Urinary bladder (tissue), 4 donors: ENCODE data around the gene ATXN1. TPM values are rescaled to one million over a fixed set of nuclear protein-coding genes. Genes with fewer than 3 reads are reported as not detected.

Experiments
- DNase-seq: peaks from one replicate; pipeline ENCODE4 v3.0.0-alpha.2; 2015; ENCODE audit errors: extremely low spot score
- H3K27ac ChIP-seq: one replicate; pipeline ENCODE4 v1.5.1; 2013; ENCODE audit warnings: low read depth, mild to moderate bottlenecking, moderate library complexity
- H3K36me3 ChIP-seq: one replicate; pipeline ENCODE4 v1.6.1; 2013; ENCODE audit warnings: mild to moderate bottlenecking, moderate library complexity; ENCODE audit not compliant: insufficient read depth
- H3K4me1 ChIP-seq: one replicate; pipeline ENCODE4 v1.6.1; 2013; ENCODE audit warnings: mild to moderate bottlenecking, moderate library complexity; ENCODE audit not compliant: insufficient read depth
- H3K4me3 ChIP-seq: one replicate; pipeline ENCODE4 v1.5.1; 2013; ENCODE audit warnings: low read depth, low read length
- WGBS: extraction: QIAGEN DNeasy Blood & Tissue Kit; methylation state at CpG from one replicate; pipeline ENCODE4 v1.1.7; 2013; 5-methylcytosine and 5-hydroxymethylcytosine counted together
- polyA plus RNA-seq: library from polyadenylated mRNA; stranded (reverse); fragments of 200-250 nt; gene quantifications from one replicate; pipeline ENCODE4 v1.2.3, GENCODE V29; 2013
- total RNA-seq: library from RNA; depleted of rRNA; stranded (reverse); fragments of >200 nt; gene quantifications from one replicate; pipeline ENCODE4 v1.2.3, GENCODE V29; 2014
- donor health status: healthy with polysubstance abuse.
- donor health status: healthy.

Gene ATXN1
- total and polyA plus RNA-seq, 2 donors = 15.8 to 137 TPM

DNA sequence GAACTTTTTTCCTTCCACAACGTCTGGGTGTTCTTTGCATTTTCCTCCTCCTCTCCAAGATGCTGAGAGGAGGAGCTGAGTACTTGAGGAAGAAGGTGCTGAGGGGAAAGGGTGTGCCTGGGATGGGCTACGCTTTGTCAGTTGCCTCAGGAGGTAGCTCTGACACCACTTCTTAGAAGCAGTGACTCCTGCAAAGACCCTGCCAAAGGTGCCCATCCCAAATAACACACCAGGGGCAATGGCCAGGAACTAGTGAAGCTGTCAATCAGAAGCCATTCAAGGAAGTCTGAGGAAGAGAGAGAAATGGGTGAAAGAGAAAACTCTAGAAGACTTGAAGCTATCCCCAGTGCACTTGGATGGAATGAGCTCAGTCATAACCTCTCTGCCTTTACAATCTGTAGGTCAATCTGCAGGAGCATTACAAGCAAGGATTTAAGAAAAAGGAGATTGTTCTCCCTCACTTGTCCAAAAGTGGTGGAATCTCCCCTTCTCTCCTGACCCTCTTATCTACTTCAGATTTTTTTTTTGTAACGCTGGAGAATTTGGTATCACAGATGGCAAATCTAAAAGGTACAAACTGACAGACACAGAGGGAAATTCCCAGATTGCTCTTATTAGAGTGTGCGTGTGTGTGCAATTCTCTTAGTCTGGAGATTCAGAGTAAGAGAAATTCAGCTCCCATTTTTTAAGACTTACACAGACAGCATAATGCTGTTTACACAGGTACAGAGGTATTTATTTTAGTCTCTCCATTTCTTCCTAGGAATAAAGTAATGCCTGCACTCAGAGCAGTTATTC is 280.3 kb downstream of the ATXN1 start:
- no peak for DNase-seq
- no peak overlapping the region for H3K4me3 ChIP-seq
- no peaks in the 10 kb centered on the region for H3K4me1 ChIP-seq
- WGBS = 56% methylated on average over 4 of the region's 4 CpGs
- H3K27ac ChIP-seq = no peak overlapping the region
- H3K36me3 ChIP-seq = peaks cover 3% of the 10 kb centered on the region

DNA sequence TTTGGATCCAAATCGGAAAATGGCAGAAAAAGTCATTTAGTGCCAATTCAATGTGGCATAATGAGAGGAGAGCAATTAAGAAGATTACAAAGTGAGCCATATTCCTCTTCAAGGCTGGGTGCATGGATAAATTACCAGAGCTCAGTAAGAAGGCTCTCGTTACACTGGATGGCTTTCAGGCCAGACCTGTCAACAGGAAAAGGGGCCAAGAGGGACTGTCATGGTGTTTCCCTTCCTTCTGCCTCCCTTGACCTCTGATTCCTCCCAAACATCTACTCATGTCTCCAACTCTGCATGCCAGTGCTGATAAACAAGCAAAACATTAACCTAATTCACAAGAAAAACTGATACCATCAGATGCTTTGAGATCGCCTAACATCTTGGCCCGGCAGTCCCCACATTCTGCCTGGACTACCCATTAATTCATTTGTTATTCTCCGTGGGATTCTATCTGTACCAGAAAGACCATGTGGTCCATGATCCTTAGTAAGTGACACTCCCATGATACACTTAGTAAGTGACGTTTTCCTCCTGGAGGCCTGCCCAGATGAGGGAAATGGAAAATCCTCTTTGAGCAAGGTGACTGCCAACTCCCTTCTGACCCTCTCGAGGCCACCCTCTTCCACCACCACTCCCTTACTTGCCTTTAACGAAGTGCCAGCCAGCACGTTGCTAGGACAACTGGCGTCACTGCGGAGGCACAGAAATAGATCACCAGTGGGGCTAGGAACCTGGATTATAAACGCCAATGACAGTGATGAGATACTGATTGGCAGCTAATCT is 283.7 kb downstream of the ATXN1 start:
- WGBS = 79% methylated on average over 12 of the region's 12 CpGs
- H3K4me1 ChIP-seq = no peaks in the 10 kb centered on the region
- H3K27ac ChIP-seq = no peak overlapping the region
- no peak overlapping the region for H3K4me3 ChIP-seq
- DNase-seq = no peak
- no peaks in the 10 kb centered on the region for H3K36me3 ChIP-seq

DNA sequence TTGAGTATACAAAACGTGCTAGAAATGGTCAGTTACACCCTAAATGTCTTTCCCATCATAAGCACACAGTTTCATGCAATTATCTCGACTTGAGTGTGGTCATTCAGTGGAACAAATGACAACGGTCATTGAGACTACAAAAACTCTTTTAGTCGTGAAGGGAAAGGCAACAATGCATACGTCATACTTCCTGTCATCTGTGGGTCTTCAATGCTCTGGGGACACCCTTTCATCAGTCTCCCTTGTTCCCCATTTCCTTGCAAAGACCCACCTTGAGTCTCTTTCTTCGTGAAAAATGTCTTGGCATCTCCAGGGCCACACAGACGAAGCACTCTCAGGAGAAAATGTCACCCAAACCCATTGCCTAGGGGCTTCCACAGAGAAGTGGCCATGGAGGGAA is 284.4 kb downstream of the ATXN1 start:
- Histone ChIP-seq H3K27ac (no peak overlapping the region), H3K4me1 (no peaks in the 10 kb centered on the region), H3K4me3 (no peak overlapping the region), H3K36me3 (no peaks in the 10 kb centered on the region)
- no peak for DNase-seq
- 88% methylated on average over 7 of the region's 7 CpGs for WGBS

DNA sequence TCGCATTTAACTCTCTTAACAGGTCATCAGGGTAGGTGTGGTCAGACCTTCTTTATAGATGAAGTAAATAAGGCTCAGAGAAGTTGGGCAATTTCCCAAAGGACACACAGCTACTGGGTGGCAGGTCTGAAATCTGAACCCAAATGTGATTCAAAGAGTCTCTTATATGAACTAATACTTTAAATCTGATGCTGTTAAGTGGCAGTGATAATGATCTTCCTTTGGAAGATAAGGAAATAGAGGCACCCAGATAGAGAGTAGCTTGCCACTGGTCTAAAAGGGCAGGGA is 285.8 kb downstream of the ATXN1 start:
- H3K27ac ChIP-seq = no peak overlapping the region
- H3K36me3 ChIP-seq = no peaks in the 10 kb centered on the region
- 92% methylated on average over 1 of the region's 1 CpG for WGBS
- no peaks in the 10 kb centered on the region for H3K4me1 ChIP-seq
- H3K4me3 ChIP-seq = no peak overlapping the region
- no peak for DNase-seq

DNA sequence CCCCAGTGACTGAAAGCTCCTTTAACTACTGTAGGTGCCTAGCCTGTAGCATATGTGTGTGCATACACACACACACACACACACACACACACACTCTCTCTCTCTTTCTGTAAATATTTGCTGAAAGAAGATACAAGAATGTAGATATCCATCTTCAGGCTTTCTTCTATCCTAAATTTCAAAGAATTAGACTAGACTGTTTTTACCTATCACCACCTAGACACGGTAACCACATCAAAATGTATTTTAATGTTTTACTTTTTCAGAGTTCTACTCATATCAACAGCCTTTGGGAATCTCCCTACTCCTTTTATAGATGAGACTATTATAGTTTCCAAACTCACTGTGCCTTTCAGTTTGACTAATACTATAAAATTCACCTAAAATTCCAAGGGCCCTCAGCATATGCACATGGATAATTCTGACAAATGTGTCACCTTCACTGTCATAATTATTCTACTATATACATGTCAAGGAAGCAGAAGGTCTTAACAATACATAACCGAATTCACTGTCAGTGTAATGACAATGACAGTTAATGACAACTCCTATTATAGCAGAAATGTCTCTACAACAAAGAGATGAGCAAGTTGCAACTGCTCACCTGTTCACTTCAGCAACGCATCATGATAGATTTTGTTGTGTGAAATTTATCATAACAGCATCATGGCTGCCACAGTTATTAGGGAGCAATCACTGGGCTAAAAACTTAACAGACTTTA is 286.3 kb downstream of the ATXN1 start:
- 85% methylated on average over 3 of the region's 3 CpGs for WGBS
- Histone ChIP-seq H3K4me1 (no peaks in the 10 kb centered on the region), H3K4me3 (no peak overlapping the region), H3K27ac (no peak overlapping the region), H3K36me3 (no peaks in the 10 kb centered on the region)
- no peak for DNase-seq

DNA sequence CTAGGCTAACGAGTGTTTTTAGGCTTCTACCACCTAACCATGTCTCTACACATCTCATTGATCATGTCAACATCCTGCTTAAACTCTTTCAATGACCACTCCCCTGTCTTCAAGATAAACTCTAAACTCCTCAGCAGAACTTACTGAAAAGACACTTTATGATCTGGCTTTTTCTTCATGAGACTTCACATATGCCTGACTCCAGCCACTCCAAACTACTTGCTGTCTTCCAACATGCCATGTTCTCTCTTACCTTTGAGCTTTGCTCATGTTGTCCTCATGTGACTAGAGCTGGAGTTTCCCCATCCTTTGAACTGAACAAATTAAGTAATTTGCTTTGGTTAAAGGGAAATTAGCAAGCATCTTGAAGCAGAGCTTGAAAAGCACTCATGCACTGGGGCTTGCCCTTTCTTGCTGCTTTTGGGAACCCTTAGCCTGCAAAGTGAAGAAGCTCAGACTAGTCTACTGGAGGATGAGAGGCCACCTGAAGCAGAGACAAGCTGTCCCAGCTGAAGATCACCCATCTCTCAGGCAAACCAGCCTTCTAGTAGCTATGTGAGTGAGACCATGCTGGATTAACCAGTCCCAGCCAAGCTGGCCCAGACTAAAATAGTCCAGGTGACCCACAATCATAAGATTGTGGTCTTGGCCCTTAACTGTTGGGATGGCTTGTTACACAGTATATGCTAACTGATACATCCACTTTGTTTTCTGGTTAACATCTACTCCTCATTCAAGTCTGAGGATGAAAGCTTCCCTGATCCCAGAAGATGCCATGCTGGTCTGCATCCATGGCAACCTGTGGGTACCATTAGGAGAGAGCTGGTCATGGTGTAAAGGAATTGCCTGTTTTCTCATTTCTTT is 287.1 kb downstream of the ATXN1 start:
- Histone ChIP-seq H3K4me3 (no peak overlapping the region), H3K27ac (no peak overlapping the region), H3K36me3 (no peaks in the 10 kb centered on the region), H3K4me1 (no peaks in the 10 kb centered on the region)
- 96% methylated on average over 1 of the region's 1 CpG for WGBS
- no peak for DNase-seq

DNA sequence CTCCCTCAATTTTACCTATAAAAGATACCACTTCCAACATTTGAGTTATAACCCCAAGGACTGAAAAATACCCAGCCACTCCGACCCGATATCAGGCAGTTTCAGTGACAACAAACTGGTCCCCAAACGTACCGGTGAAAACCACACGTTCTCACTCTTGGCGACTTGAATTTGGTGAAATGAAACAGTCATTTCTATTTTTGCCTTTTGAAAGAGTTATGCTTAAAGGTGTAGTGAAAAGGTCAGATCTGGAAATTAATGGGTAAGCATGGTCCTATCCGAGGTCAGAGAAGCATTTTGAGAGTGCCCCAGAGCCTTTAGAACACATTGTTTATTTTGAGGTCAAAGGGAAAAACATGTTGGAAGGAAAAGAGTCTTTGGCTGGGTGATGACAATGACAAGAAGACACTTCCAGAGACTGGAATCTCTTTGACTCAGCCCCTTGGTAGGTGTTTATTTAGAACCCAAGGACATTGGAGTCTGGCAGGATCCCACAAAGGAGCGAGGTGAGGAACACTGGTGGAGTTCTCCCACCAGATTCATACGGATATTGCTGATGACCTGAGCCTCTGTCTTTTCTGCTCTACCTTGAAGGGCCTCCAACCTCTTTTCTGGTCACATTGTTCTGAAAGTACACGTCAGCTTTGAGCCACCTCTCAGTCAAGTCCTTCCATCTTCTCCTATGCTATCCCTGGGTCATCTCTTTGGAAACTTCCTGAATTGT is 287.9 kb downstream of the ATXN1 start:
- 78% methylated on average over 10 of the region's 10 CpGs for WGBS
- DNase-seq = no peak
- no peak overlapping the region for H3K27ac ChIP-seq
- no peaks in the 10 kb centered on the region for H3K4me1 ChIP-seq
- H3K36me3 ChIP-seq = no peaks in the 10 kb centered on the region
- no peak overlapping the region for H3K4me3 ChIP-seq

DNA sequence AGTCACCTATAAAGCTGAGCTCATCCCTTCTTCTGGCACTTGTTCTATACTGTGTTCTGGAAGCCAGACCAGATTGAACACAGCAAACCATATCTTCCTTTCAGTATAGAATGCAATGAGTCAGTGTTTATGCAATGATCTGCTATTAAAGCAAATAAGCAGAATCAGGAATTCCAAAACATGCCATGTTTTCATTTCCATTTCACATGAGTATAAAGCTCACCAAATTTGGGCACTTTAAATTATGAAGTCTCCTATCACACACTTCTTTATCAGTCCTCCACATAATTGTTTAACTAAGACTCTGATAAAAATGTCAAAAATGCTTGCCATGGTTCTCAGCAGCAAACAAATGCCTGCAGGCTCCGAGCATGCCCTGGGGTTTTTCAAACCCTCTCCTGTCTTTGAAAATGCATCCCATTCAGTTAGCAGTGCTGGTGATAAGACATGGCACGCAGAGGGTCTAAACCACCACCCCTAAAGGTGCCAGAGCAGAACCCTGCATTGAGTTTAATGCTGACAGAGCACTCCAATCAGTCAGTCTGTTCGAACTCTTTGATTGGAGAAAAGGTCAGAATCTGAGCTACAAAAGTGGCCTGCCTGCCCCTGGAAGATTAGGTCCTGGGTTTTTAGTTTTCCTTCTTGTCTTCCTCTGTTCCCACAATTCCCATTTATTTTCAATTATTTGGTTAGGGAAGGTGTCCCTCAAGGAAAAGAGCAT is 288.8 kb downstream of the ATXN1 start:
- 30% methylated on average over 3 of the region's 3 CpGs for WGBS
- Histone ChIP-seq H3K27ac (no peak overlapping the region), H3K36me3 (no peaks in the 10 kb centered on the region), H3K4me1 (no peaks in the 10 kb centered on the region), H3K4me3 (no peak overlapping the region)
- DNase-seq = no peak

DNA sequence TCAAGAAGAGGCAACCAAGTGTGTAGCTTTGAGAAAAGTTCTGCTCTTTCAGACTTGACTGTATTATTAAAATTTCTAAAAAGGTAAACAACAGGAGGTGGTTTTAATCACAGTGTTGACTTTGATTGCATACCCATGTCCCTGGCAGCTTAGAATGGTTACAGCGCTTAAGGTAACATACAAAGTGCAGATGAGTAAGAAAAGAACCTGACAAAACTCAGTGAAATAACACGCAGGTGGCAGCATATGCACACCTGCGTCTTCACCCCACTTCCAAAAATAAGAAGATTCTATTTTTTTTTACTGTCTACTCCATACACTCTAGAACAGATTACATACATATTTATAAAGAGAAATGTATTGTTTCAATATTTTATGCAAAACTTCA is 289.4 kb downstream of the ATXN1 start:
- no peak for DNase-seq
- Histone ChIP-seq H3K36me3 (no peaks in the 10 kb centered on the region), H3K4me3 (no peak overlapping the region), H3K4me1 (no peaks in the 10 kb centered on the region), H3K27ac (no peak overlapping the region)
- whole genome bisulfite sequencing = 83% methylated on average over 3 of the region's 3 CpGs

DNA sequence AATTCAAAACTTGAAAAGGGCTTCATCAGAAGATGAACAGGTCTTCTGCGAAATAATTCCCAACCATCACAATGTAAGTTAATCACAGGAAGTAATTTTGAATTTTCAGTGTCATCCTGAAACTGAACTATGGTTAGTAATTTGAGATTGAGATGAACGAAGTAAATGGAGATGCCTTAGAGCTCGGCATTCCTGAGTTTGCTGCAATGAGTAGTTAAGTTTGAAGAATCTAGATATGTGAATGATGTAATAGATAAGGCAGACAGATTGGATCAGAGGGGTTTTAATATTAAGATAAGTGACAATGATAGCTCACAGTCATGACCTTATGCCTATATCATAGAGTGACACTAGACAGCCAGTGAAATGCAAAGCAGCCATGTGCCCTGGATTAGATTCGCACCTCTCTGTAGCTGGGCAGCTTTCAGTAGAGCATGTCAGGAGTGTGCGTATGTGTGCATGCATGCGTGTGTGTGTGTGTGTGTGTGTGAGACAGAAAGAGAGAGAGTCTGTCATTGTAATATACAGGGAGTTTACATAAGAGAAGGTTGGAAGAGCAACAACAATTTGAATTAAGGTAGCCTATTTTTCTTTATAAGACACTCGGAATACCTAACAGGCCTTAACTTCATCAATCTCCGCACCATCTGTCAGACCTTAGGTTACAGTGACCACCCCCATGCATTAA is 289.9 kb downstream of the ATXN1 start:
- Histone ChIP-seq H3K4me3 (no peak overlapping the region), H3K36me3 (no peaks in the 10 kb centered on the region), H3K27ac (no peak overlapping the region), H3K4me1 (no peaks in the 10 kb centered on the region)
- no peak for DNase-seq
- WGBS = 59% methylated on average over 8 of the region's 8 CpGs

DNA sequence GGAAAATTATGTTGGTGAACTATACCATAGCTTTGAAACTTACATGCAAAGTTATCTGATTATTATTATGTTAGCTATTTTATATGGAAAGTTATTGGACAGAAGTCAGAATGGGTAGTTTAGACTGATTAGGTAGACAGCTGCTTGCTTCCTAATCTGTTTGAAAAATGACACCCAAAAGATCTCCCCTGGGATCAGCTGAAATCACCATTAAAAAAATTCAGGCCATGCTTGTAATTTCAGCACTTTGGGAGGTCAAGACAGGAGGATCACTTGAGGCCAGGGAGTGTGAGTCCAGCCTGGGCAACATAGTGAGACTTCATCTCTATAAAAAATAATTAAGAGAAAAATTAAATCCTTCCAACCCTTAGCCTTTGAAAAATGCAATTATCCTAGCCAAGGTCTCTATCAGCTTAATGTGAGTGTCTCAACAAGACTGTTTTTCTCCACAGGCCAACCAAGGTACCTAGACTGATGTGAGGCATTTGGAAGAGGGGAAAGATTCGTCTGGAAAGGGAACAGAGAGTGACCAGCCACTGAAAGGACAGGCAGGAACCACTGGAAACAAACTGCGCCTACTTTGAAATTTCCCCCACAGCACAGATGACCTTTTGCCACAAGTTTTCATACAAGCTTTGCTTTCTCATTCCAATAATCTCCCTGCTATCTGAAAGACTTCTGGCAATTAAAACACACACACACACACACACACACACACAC is 290.6 kb downstream of the ATXN1 start:
- no peak for DNase-seq
- WGBS = 57% methylated on average over 2 of the region's 2 CpGs
- H3K36me3 ChIP-seq = no peaks in the 10 kb centered on the region
- H3K4me3 ChIP-seq = no peak overlapping the region
- H3K4me1 ChIP-seq = no peaks in the 10 kb centered on the region
- H3K27ac ChIP-seq = no peak overlapping the region
